HepG2 (cell line): Measurements from ENCODE around the gene PYGO1. TPM values are rescaled to one million over a fixed set of nuclear protein-coding genes. Genes with fewer than 3 reads are reported as not detected.

Experiments used
- ATAC-seq: fragments of 200-7000 bp; cut with Tn5 transposase; 3 replicates; pipeline ENCODE4 v1.9.1; 2020; ENCODE audit warnings: mild to moderate bottlenecking, moderate library complexity
- BruUV-seq: library from RNA; stranded (reverse); fragments of 400-500 nt; replicated peaks from 2 replicates; lab custom pipeline; 2021; lab: Mats Ljungman, UMichigan
- CTCF ChIA-PET: fragments of 300-600 bp; formaldehyde crosslinking; extraction: SDS; loops from one replicate; lab custom pipeline; 2021; ENCODE audit warnings: low total read pairs, inconsistent platforms, low intra/inter-chr PET ratio; lab: Yijun Ruan, JAX
- POLR2A ChIA-PET: fragments of 350-600 bp; sonication (Branson Sonifier 250); formaldehyde crosslinking; loops from one replicate; lab custom pipeline; 2020; ENCODE audit warnings: antibody characterized with exemption, inconsistent platforms; lab: Yijun Ruan, JAX
- DNase-seq: peaks from one replicate; pipeline ENCODE4 v3.0.0-alpha.2; 2015; ENCODE audit warnings: low spot score
- FAIRE-seq: peaks from 3 replicates; lab custom pipeline; 2011; peaks lifted over from hg19 to GRCh38; lab: Jason Lieb, UNC
- H2AFZ ChIP-seq: one replicate; pipeline ENCODE4 v1.6.1; 2011; ENCODE audit warnings: low read length, inconsistent platforms
- H3K27ac ChIP-seq: fragments of 300-600 bp; 3 replicates; pipeline ENCODE4 v1.8.0; 2011; ENCODE audit warnings: mixed run types, mild to moderate bottlenecking, mixed read lengths, low read length, inconsistent platforms; ENCODE audit not compliant: insufficient read depth; ENCODE audit errors: extremely low read length
- H3K27me3 ChIP-seq, 2 experiments: fragments of 200-600 bp in 1 of 2; 2 replicates in 1 of 2; 3 replicates in 1 of 2; pipeline versions ENCODE4 v1.6.0 to v1.8.0; 2011; ENCODE audit warnings: low read length in 2 of 2, mild to moderate bottlenecking in 2 of 2, moderate library complexity in 2 of 2, inconsistent platforms in 1 of 2; ENCODE audit not compliant: insufficient read depth in 2 of 2, control insufficient read depth in 1 of 2
- H3K36me3 ChIP-seq, 2 experiments: fragments of 200-600 bp in 1 of 2; replicated peaks in 1 of 2; 2 replicates in 1 of 2; 3 replicates in 1 of 2; pipeline versions ENCODE4 v1.5.1 to v1.8.0; 2011; ENCODE audit warnings: low read length in 2 of 2, inconsistent platforms in 1 of 2; ENCODE audit not compliant: insufficient read depth in 2 of 2, control insufficient read depth in 1 of 2
- H3K4me1 ChIP-seq: 2 replicates; pipeline ENCODE4 v1.5.1; 2012; ENCODE audit warnings: low read length, inconsistent platforms; ENCODE audit not compliant: insufficient read depth
- H3K4me2 ChIP-seq: 2 replicates; pipeline ENCODE4 v1.6.0; 2011; ENCODE audit warnings: low read depth, low read length, inconsistent platforms
- H3K4me3 ChIP-seq, 3 experiments: fragments of 200-600 bp in 1 of 3; sonication (generic), shearing (Covaris generic) in 1 of 3; replicated peaks in 1 of 3; 2 replicates each; pipeline ENCODE4 v1.5.1; 2011 to 2016; ENCODE audit warnings: low read length in 3 of 3, inconsistent platforms in 2 of 3, low read depth in 2 of 3, mild to moderate bottlenecking in 2 of 3, control low read depth in 1 of 3, mixed read lengths in 1 of 3; ENCODE audit not compliant: insufficient read depth in 1 of 3
- H3K79me2 ChIP-seq: one replicate; pipeline ENCODE4 v1.6.1; 2011; ENCODE audit warnings: low read length, inconsistent platforms; ENCODE audit not compliant: insufficient read depth
- H3K9ac ChIP-seq: 2 replicates; pipeline ENCODE4 v1.6.0; 2011; ENCODE audit warnings: mild to moderate bottlenecking, low read depth, low read length, inconsistent platforms; ENCODE audit not compliant: insufficient read depth
- H3K9me3 ChIP-seq: 2 replicates; pipeline ENCODE4 v1.5.1; 2012; ENCODE audit warnings: mild to moderate bottlenecking, low read length
- H4K20me1 ChIP-seq: 2 replicates; pipeline ENCODE4 v1.6.0; 2011; ENCODE audit warnings: inconsistent platforms, mild to moderate bottlenecking, low read length, moderate library complexity; ENCODE audit not compliant: insufficient read depth
- AFF4 ChIP-seq: sonication (generic); formaldehyde crosslinking; IDR thresholded peaks from 2 replicates; pipeline ENCODE4 v1.4.0; 2020; ENCODE audit warnings: missing genetic modification reagents
- CBFB ChIP-seq: sonication (generic); formaldehyde crosslinking; IDR thresholded peaks from 2 replicates; pipeline ENCODE4 v1.4.0; 2020; ENCODE audit warnings: missing genetic modification reagents
- GABPA ChIP-seq, 2 experiments: IDR thresholded peaks; 2 replicates each; pipeline ENCODE4 v1.6.1; 2011 to 2016; ENCODE audit warnings: low read depth in 2 of 2, low read length in 1 of 2, missing biosample characterization in 1 of 2, missing genetic modification characterization in 1 of 2
- NFIC ChIP-seq: IDR thresholded peaks from 2 replicates; pipeline ENCODE4 v1.6.1; 2012; ENCODE audit warnings: mild to moderate bottlenecking, low read length, inconsistent platforms
- POGZ ChIP-seq: sonication (generic); formaldehyde crosslinking; IDR thresholded peaks from 2 replicates; pipeline ENCODE4 v1.4.0; 2020; ENCODE audit warnings: mild to moderate bottlenecking, missing genetic modification reagents
- STAG1 ChIP-seq: sonication (generic); formaldehyde crosslinking; IDR thresholded peaks from 2 replicates; pipeline ENCODE4 v1.4.0; 2020; ENCODE audit warnings: missing genetic modification reagents
- TSC22D2 ChIP-seq: sonication (generic); formaldehyde crosslinking; IDR thresholded peaks from 2 replicates; pipeline ENCODE4 v1.5.1; 2020; ENCODE audit warnings: missing genetic modification reagents, mild to moderate bottlenecking, borderline replicate concordance
- ZBTB42 ChIP-seq: sonication (generic); formaldehyde crosslinking; IDR thresholded peaks from 2 replicates; pipeline ENCODE4 v1.5.0; 2020; ENCODE audit warnings: mild to moderate bottlenecking, missing genetic modification reagents
- ZHX1 ChIP-seq: sonication (generic); formaldehyde crosslinking; IDR thresholded peaks from 2 replicates; pipeline ENCODE4 v1.8.1; 2022; ENCODE audit warnings: low read depth, mild to moderate bottlenecking, missing genetic modification reagents
- ZNF432 ChIP-seq: sonication (generic); formaldehyde crosslinking; IDR thresholded peaks from 2 replicates; pipeline ENCODE4 v1.5.0; 2020; ENCODE audit warnings: missing genetic modification reagents, mild to moderate bottlenecking, borderline replicate concordance
- ZNF513 ChIP-seq: sonication (generic); formaldehyde crosslinking; conservative IDR thresholded peaks from 2 replicates; pipeline ENCODE4 v1.5.0; 2020; ENCODE audit warnings: missing genetic modification reagents
- ZNF547 ChIP-seq: sonication (generic); formaldehyde crosslinking; IDR thresholded peaks from 2 replicates; pipeline ENCODE4 v1.5.1; 2020; ENCODE audit warnings: mild to moderate bottlenecking, missing genetic modification reagents
- ZNF589 ChIP-seq: sonication (generic); formaldehyde crosslinking; conservative IDR thresholded peaks from 2 replicates; pipeline ENCODE4 v1.8.0; 2022; ENCODE audit warnings: mild to moderate bottlenecking, moderate library complexity, missing genetic modification reagents
- ZNF703 ChIP-seq: sonication (generic); formaldehyde crosslinking; IDR thresholded peaks from 2 replicates; pipeline ENCODE4 v1.5.1; 2020; ENCODE audit warnings: missing genetic modification reagents, mild to moderate bottlenecking, moderate library complexity, borderline replicate concordance
- WGBS: methylation state at CpG from one replicate; pipeline ENCODE4 v1.1.6; 2017; ENCODE audit warnings: low lambda C conversion rate; 5-methylcytosine and 5-hydroxymethylcytosine counted together
- in situ Hi-C: cut with HindIII; loops from 2 replicates; pipeline ENCODE4 v1.10.0; 2017; ENCODE audit warnings: low pct_unique_long_range_greater_than_20kb; ENCODE audit not compliant: extremely low pct_ligation_motif_present
- intact Hi-C: fragments of 100-400 bp; cut with micrococcal nuclease; formaldehyde crosslinking; loops from one replicate; pipeline ENCODE4 v1.10.0; 2022; ENCODE audit not compliant: unreplicated experiment
- polyA plus RNA-seq, 8 experiments: library from polyadenylated mRNA; depleted of rRNA in 3 of 8; stranded (reverse) in 7 of 8; unstranded in 1 of 8; fragments of >200 nt; fragmentation: Illumina TruSeq in 4 of 8; extraction: Trizol in 4 of 8; gene quantifications; 2 replicates each; pipeline versions ENCODE4 v1.2.1 to v1.2.3, GENCODE V29; 2011 to 2016; ENCODE audit warnings: low read depth in 4 of 8, missing spikeins in 1 of 8, mixed read lengths in 1 of 8; ENCODE audit not compliant: insufficient read depth in 1 of 8
- total RNA-seq, 5 experiments: library from RNA; depleted of rRNA; stranded (reverse); fragments of >200 nt; fragmentation: Illumina TruSeq; extraction: Trizol; gene quantifications; 2 replicates each; pipeline ENCODE4 v1.2.3, GENCODE V29; 2016; ENCODE audit warnings: low read depth in 1 of 5

PYGO1 gene
- total and polyA plus RNA-seq, 2 of the 13 experiments (the other 11 are each of a cell fraction or from before 2014, with no cell fraction given), result 1.1 to 1.8 TPM

- TF ChIP-seq ZNF547 (CRISPR knock-in tag) (peak; percentile 71; the same call in 1 of the 2 replicates), POGZ (CRISPR knock-in tag) (peak; percentile 67; the same call in 1 of the 2 replicates), GABPA (IDR thresholded peaks at IDR 0.05; ENCODE audit: low read depth, low read length) (peak; percentile 85), GABPA (CRISPR knock-in tag; IDR thresholded peaks at IDR 0.05; ENCODE audit: low read depth) (peak; percentile 93)
Measured at GRCh38 chr15:55498109-55498938, 89.8 kb downstream of the PYGO1 start (continued).

- H3K79me2 ChIP-seq, result no peaks in the 10 kb centered on the region
- DNase-seq, result no peak
- H3K4me1 ChIP-seq, result peaks cover 20% of the 10 kb centered on the region
- no peak for FAIRE-seq
- BruUV-seq, result no TSS peak
- no peaks in the 10 kb centered on the region for H3K9me3 ChIP-seq
- CTCF ChIA-PET, result no interaction called here
- no peak for ATAC-seq
- H4K20me1 ChIP-seq, result no peaks in the 10 kb centered on the region
- H3K9ac ChIP-seq, result no peak overlapping the region
- 93% methylated on average over 2 of the region's 2 CpGs for WGBS
- no peaks in the 10 kb centered on the region for H3K36me3 ChIP-seq
- no peak overlapping the region for H3K27ac ChIP-seq
- in situ Hi-C loops (no loop called here), intact Hi-C loops (no loop called here)
- POLR2A ChIA-PET, result no interaction called here
- H3K4me2 ChIP-seq, result no peak overlapping the region
- H2AFZ ChIP-seq, result no peak overlapping the region
- H3K27me3 ChIP-seq, result no peaks in the 10 kb centered on the region
- no peak overlapping the region for H3K4me3 ChIP-seq
- TF ChIP-seq AFF4 (CRISPR knock-in tag), result no peak
- TF ChIP-seq ZBTB42 (CRISPR knock-in tag), result no peak
- no peak for TF ChIP-seq NFIC
- no peak for TF ChIP-seq ZHX1 (CRISPR knock-in tag)
- no peak for TF ChIP-seq ZNF513 (CRISPR knock-in tag)
- no peak for TF ChIP-seq STAG1
- TF ChIP-seq POGZ (CRISPR knock-in tag), result no peak
- TF ChIP-seq TSC22D2 (CRISPR knock-in tag), result no peak
- TF ChIP-seq CBFB, result no peak
- no peak for TF ChIP-seq ZNF432 (CRISPR knock-in tag)
- no peak for TF ChIP-seq ZNF703 (CRISPR knock-in tag)
- no peak for TF ChIP-seq ZNF589
Measured at GRCh38 chr15:55496716-55497115, 91.4 kb downstream of the PYGO1 start.
